Hindlimb muscle (tissue), 1 donor: ENCODE measurements around the gene VWA5B1. TPM values are rescaled to one million over a fixed set of nuclear protein-coding genes. Genes with fewer than 3 reads are reported as not detected.
A peak's percentile ranks its signal among the peaks of the same experiment; 100 is the strongest.

Experiments used
- DNase-seq: peaks from one replicate; pipeline ENCODE4 v3.0.0-alpha.2; 2013
- polyA plus RNA-seq: library from polyadenylated mRNA; unstranded; fragments of 120-200 nt; gene quantifications from one replicate; pipeline ENCODE4 v1.2.1, GENCODE V29; 2013; ENCODE audit not compliant: insufficient read length

VWA5B1 gene
- polyA plus RNA-seq, 1 donor: 0.15 TPM

DNA sequence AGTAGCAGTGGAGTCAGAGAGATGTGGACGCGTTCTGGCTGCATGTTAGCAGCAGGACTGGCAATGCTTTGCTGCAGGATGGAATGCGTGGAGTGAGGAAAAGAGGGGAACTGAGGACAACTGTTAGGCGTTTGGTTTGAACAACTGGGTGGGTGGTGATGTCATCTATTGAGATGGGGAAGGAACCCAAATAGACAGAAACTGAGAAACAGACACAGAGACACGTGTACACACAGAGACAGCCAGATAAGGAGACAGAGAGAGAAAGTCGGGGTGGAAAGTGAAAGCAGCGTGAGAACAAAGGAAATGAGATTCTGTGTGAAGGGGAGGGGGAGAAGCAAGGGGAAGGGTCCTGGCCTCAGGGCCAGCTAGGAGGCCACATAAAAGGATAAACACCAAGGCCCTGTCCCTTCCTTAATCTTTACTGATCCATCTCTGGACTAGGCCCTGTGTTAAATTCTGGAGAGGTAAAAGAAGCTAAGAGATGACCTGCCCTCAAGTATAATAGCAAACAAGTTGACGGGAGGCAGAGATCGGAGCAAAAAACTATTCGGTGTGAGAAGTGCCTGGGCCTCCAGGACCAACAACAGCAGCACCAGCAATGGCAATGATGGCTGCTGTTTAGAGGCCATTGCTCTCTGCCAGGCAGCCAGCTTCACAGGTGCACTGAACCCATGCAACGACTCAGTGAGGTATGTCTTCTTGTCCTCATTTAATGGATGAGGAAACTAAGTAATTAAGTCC, 31.6 kb downstream of the VWA5B1 start:
- peak; percentile 11 for DNase-seq

DNA sequence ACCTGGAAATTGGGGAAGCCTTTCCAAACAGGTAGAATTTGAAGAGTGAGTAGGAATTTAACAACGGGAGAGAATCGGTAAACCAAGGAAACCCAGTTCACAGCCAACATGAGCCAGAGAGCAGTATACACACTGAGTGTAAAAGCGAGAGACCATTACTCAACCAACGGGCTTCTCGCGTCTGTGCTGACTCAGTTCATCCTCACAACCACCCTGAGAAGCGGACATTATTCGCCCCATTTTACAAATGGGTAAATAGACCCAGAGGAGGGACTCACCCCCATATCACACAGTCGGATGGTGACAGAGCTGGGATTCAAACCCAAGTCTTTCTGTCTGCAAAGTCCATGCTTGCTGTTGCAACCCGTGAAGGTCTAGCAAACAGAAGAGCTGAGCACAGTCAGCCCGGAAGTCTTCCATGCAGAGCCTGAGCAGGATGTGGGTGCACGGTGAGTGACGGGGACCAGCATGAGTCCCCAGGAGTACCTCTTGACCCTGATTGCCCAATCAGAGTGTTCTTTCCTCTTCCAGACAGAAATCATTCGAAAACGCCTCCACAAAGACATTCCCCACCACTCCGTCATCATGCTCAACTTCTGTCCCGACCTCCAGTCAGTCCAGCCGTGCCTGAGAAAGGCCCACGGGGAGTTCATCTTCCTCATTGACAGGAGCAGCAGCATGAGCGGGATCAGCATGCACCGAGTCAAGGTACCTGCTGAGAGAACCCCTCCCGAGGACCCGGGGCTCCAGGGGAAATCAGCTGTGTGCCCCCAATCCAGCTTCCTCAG, 32.3 kb downstream of the VWA5B1 start:
- DNase-seq: no peak

- DNase-seq: no peak
Observed at GRCh38 chr1:20323613-20323920, 32.9 kb downstream of the VWA5B1 start.

GRCh38 chr1:20324704-20325406, 34.2 kb downstream of the VWA5B1 start:
- DNase-seq: no peak

GRCh38 chr1:20325407-20325843, 34.8 kb downstream of the VWA5B1 start:
- DNase-seq: no peak

GRCh38 chr1:20325844-20326420, 35.3 kb downstream of the VWA5B1 start:
- peak; percentile 78 for DNase-seq

DNA sequence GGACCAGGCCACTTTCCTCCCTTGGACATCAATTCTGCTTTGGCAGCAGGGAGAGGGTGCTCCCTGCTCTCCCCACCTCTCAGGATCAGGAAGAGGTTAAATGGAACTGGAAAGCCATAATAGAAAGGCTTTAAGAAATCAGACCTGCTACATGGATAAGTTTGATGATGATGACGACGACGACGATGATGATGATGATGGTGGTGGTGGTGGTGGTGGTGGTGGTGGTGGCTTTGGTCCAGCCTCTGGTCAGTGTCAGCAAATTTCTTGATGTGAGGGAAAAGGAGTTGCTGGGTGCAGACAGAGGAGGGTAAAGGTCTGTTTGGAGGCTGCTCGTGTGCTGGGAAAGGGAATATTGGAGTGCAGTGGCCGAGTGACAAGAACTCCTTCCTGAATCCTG, 36.8 kb downstream of the VWA5B1 start:
- no peak for DNase-seq

GRCh38 chr1:20328201-20328600, 37.5 kb downstream of the VWA5B1 start:
- DNase-seq: no peak

DNA sequence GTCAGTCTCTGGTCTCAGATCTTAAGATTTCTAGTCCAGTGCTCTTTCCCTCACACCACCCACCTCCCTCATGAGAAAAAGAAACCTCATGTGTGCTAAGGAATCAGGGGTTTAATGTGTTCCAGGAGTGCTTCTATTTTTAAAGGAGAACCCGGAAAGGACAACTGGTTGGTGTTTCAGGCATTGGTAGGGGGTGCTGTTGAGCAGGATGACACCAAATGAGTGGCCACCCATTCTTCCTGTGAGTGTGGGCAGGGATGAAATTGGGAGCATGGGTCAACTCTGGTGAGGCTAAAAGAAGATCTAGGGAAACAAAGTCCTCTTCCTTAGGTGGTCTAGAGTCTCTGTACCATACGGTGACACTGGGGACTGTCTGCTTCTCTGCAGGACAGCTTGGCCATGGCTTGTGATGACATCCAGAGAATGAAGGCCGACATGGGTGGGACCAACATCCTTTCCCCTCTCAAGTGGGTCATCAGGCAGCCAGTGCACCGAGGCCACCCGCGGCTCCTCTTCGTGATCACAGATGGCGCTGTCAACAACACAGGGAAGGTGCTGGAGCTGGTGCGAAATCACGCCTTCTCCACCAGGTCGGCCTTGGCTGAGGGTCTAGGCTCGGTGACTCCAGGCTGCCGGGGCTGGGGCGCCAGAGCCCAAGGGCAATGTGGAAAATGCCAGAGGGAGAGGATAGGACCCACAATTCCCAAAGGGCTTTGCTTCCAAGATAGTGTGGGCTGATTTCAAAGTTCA, 39.3 kb downstream of the VWA5B1 start:
- no peak for DNase-seq

- DNase-seq: no peak
Observed at GRCh38 chr1:20334103-20334502, 43.4 kb downstream of the VWA5B1 start.

DNA sequence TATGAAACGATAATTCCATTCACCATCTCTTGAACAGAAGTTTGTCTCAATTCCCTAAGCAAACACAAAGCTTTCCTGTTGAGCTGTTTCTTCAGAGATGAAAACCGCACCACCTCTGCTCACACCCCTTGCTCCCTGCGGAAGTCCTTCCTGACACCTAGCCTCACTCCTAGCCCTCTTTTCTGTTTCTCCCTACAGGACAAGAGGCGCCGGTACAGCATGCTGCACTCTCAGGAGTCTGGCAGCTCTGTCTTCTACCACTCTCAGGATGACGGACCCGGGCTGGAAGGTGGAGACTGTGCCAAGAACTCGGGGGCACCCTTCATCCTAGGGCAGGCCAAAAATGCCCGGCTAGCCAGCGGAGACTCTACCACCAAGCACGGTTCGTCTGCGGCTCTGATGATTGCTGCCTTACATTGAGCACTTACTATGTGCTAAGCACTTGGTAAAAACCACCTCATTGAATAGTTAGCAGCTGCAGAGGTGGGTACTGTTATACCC, 45.5 kb downstream of the VWA5B1 start:
- DNase-seq: no peak

GRCh38 chr1:20337581-20337980, 46.9 kb downstream of the VWA5B1 start:
- DNase-seq: no peak

GRCh38 chr1:20339811-20340457, 49.3 kb downstream of the VWA5B1 start:
- DNase-seq: no peak

GRCh38 chr1:20342294-20343148, 51.8 kb downstream of the VWA5B1 start:
- DNase-seq: no peak

DNA sequence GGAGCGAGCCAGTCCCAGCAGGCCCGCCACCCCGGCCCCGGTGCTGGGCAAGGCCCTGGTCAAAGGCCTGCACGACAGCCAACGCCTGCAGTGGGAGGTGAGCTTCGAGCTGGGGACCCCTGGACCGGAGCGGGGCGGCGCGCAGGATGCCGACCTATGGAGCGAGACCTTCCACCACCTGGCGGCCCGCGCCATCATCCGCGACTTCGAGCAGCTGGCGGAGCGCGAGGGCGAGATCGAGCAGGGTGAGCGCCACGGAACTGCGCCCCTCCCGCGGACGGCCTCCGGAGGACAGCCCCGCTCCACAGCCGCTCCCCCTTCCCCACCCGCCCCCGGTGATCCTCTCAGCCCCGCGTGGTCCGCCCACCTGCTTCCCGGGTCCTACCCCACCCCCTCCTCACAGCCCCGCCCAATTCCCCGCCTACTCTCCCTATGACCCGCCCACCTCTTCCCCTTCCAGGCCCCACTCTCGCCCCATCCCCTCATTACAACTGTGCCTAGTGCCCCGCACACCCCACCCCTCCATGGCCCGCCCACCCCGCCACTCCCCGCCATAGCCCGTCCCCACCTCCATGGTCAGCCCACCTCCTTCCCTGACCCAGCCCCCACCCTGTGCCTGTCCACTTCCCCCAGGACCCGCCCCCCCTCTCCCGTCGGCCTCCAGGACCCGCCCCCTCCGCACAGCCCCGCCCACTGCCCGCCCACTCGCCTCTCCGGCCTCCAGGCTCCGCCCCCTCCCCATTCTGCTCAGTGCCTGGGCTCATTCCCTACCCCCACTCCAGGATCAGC, 52.7 kb downstream of the VWA5B1 start:
- no peak for DNase-seq

- no peak for DNase-seq
Observed at GRCh38 chr1:20343938-20344302, 53.2 kb downstream of the VWA5B1 start.

- no peak for DNase-seq
Observed at GRCh38 chr1:20344738-20345137, 54.1 kb downstream of the VWA5B1 start.

GRCh38 chr1:20345419-20345818, 54.7 kb downstream of the VWA5B1 start:
- no peak for DNase-seq

- DNase-seq: no peak
Observed at GRCh38 chr1:20346433-20346832, 55.8 kb downstream of the VWA5B1 start.

DNA sequence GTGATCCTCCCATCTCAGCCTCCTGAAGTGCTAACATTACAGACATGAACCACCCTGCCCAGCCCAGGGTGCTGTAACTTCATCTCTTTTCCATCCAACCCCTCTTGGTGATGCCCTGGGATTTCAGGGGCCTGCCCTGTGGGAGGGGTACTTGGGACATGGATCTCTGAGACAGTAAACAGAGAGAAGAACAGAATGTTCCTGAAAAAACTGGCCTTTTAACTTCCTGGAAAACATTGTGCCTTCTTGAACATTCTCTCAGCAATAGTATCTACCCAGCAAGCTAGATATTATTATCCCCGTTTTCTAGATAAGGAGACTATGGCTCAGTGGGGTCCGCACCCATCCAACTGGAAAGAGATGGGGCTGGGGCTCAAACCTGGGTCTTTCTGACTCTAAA, 57.0 kb downstream of the VWA5B1 start:
- DNase-seq: no peak
